T follicular helper cell (primary cell): ENCODE data around the gene GMDS.
"Not testable (repeated sequence)": the region's sequence is repeated elsewhere in the genome, so short reads cannot be mapped to it uniquely, and the experiment has no call there.

Experiments
- DNase-seq: peaks from one replicate; pipeline ENCODE4 v3.0.0-alpha.2; 2020; ENCODE audit warnings: low read depth

The GMDS gene

DNA sequence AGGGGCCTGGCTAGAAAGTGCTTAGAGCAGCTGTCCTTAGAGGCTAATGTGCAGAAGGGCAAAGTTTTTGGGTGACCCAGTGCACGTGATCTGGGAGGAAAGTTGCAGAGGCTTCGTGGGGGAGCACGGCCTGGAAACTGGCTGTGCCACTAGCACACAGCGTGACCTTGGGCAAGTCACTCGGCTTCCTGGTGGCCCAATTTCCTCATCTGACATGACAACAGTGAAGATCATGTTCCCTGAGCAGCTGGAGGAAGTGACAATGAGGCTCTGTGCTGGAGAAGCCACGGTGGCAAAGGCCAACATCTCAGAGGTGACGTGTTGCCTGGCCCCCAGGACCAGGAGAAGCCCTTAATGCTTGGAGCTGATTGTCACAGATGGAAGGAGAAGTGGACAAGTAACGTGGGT is 536.2 kb downstream of the GMDS start:
- DNase-seq: no peak

DNA sequence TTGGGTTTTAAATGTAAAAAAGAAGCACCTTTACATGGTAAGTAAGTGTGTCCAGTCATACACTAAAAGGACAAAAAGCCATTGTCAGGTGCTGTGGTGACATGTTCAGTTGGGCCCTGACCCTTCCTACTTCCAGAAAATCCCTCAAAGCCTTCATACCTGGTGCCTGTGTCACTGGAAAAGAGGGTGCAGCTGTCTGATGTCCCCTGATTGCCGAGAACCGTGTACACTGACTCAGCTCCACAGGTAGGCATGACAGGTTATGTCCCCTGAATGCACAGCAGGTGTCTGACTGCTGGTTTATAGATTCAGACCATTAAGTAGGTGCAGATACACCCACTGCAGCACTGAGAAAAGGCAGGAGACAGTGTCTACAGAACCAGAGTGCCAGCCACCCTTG is 536.6 kb downstream of the GMDS start:
- no peak for DNase-seq

GRCh38 chr6:1708122-1708521 is 537.3 kb downstream of the GMDS start:
- no peak for DNase-seq

- no peak for DNase-seq
Observed at GRCh38 chr6:1705630-1706029, 539.8 kb downstream of the GMDS start.

GRCh38 chr6:1705183-1705582 is 540.2 kb downstream of the GMDS start:
- DNase-seq: no peak

DNA sequence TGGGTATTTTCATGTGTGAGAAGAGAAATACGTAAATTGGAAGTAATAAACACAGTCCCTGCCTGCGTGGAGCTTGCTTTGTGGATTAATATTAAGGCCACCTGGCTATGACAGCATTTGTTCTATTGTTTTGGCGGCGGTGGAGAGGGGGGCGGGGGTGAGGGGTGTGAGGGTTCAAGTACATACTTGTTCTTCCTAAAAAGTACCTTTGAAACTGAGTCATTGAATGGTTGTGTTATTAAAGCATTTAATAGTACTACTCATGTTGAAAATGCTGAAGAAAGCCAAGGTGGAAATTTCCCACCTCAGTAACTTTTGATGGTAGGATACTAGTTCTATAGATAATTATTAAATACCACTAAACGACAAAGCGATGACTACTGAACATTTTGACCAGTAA is 540.7 kb downstream of the GMDS start:
- DNase-seq: no peak

DNA sequence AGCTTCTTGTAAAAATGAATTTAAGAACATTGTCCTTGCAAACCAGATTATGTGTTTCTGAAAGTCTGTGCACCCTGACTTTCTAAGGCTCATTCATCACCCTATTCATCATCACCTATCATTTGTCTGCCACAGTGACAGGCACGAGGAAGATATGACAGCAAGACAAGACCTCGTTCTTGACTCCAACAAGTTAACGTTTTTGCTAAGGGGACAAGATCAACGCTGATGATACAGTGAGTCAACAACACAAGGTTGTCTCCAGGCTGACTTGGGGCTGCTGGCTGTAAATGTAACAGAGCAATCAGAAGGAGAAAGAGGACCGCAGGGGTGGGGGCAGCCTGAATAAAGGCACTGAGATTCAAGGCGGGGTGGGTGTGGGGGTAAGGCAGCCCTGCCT is 541.5 kb downstream of the GMDS start:
- no peak for DNase-seq

DNA sequence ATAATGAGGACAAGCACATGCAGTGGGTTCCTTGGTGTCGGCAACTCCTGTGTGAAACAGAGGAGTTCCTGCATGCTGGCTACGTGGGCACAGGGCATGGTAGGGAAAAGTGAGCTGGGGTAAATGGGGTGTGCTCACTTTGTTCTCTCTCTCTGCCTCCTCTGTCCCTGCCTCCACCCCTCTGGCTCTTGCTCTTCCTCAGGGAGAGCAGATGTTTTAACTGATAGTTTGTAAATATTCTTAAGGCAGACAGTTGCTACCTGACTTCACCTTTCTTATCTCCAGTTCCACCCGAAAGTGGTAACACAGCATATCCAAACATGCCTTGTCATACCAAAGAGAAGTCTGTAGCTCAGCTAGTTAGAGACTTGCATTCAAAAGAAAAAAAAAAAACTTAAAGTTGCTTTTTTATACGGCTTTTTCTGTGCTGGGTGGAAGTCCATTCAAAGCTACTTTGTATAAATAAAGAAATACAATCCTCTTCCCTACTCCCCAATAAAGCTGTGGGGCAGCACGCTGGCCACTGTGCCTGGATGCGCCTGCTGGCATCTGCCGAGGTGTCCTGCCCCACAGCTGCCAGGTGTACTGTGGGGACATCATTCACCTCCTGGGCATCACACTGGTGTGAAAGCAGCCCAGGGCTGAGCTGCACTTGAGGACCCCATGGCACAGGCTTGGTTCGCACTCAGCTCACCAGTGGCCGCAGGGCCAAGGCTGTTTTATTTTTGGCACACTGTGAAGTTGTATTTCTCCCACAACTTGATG is 542.1 kb downstream of the GMDS start:
- no peak for DNase-seq

DNA sequence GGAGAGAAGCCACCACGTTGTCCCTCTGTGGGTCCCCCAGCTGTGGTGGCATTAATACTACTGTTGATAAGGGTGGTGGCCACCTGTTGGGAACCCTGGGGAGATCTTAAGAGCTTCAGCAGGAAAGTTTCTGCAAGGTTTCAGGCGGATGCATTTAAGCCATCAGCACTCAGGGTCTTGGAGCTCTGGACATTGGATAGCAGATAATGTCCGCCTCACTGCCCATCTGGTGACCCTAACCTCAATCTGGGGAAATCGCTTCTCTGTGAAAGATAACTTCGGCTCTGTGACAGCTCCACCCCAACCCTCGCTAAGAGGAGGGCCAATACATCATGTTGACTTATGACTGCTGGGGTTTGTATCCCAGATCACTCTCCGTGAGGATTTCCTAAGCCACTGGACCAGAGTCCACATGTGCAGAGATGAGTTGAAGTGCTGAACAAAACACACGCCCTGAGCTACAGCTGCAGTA is 542.8 kb downstream of the GMDS start:
- DNase-seq: no peak

GRCh38 chr6:1701668-1702353 is 543.6 kb downstream of the GMDS start:
- DNase-seq: no peak

DNA sequence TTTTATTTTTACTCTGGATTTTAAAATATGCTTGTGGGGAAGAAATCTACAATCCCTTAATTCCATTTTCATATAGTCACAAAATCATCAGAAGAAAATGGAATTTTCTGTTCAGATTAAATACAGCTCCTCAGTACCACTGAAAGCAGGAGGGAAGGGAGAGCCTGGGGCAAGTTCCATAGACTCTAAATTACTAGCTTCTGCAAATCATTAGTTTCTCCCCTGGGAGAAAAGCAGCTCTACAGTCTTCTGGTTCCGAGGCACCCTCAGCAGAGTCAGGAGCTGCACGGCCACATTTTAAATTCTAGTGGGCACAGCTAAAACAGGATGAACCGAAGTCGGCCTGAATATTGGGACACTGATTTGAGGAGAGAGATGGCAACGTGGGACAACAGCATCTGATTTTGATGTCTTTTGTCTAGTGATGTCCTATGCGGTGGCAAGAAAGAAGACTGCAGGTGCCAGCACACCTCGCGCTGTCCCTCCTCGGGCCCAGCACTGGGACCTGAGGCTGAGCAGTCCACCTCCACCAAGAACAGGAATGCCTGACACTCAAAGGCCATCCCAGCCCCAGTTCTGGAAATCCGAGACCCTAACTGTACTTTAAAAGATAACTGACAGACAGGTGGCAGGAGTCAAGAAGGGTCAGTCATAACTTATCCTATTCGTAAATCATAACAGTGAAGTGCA is 545.0 kb downstream of the GMDS start:
- DNase-seq: no peak

GRCh38 chr6:1698527-1698926 is 546.9 kb downstream of the GMDS start:
- no peak for DNase-seq

DNA sequence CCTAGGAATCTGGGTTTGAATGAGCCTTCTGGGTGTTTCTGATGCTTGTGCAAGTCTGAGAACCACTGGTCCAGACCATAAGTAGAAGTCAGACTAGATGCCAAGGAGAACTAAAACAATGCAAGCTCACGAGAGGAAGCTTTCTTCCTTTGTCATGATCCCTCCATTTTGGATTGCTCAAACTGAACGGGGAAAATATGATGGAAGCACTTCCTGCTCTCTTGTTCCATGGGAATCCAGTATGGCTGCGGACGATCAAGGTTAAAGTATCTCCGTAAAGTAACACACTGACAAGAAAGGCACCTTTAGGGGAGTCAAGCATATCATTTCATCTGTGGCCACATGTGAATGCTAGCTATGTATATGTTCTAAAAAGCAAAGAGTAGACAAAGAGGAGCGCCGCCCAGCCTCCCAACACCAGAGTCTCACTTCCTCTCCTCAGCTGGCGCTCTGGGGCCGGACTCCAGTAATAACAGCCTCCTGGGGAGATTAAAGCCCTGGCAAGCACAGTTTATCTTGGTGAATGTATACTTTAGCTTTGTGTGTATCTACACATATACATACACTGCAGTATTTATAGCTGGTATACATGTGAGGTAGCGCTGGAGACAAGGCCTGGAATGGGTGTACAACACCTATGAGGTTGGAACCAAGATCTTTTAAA is 547.6 kb downstream of the GMDS start:
- no peak for DNase-seq

DNA sequence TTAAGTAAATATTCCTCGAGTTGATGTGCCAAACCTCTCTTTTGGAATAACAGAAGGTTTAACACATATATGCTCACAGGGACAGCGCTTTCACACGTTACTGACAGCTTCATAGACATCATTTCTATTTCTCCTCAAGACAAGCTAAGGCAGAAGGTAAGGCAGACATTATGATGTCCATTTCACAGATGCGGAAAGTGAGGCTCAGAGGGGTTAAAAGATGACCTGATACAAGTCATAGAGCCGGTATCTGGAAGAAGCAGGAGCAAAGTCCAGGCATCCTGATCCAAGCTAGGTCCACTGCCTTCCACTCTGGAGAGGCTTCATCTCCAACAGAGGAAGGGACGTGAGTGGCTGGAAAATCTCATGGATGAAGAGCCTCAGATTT is 548.9 kb downstream of the GMDS start:
- DNase-seq: no peak

DNA sequence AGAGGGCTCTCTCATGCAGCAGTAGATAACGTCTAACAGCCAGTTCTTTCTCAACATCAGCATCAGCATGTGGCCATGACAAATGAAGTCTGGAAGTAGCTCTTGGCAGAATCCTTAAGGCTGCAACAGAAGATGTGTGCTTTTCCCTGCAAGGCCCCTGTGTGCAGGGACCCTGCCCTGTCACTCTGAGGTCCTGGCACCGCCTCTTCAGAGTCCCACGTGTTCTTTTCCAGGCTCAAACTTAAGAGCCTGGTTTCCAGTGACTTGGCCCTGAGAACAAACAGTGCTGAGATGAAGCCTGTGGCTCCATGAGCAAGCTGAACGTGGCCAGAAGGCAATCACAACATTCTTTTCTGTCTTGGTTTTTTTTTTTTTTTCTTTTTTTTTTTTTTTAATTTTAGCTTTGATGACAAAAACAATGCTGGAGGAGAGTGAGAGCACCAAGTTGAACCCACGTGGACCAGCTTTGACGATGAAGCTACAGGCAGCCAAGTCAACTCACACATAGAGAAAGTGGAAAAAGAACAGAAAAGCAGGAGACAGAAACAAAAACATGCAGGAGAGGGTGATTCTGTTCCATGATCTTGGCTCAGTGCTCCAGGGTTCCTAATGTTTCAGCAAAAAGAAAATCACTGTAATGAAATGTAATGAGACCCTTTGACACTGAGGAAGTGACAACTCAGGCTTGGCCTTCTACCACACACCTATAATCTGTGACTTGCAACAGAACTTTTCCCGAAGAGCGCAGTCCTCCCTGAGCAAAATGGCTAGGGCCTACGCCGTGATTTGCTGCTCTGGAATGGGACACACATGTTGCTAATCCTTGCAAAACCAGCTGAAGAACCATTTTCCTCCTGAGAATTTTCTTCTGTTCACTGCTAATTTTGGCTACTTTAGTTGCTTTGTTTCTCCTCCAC is 549.6 kb downstream of the GMDS start:
- no peak for DNase-seq

GRCh38 chr6:1691828-1692227 is 553.6 kb downstream of the GMDS start:
- not testable (repeated sequence) for DNase-seq

GRCh38 chr6:1690656-1691055 is 554.7 kb downstream of the GMDS start:
- DNase-seq: not testable (repeated sequence)

DNA sequence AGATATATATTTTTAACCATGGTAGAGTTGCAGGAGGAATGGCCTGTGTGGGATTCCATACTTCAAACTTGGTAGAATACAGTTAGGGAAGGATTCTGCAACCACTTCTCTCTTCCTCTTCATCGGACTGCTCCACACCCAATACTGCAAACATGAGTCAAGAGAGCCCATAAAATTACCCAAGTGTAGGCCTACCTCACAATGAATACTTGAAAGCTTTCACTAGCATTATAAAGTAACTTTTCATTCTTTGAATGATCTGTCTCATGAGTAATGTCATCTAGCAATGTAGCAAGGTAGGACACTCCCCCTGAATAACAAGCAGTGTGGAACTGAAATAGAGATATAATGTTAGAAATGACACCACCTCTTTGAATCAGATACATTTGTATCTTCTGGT is 556.3 kb downstream of the GMDS start:
- DNase-seq: no peak

GRCh38 chr6:1688396-1688795 is 557.0 kb downstream of the GMDS start:
- no peak for DNase-seq

DNA sequence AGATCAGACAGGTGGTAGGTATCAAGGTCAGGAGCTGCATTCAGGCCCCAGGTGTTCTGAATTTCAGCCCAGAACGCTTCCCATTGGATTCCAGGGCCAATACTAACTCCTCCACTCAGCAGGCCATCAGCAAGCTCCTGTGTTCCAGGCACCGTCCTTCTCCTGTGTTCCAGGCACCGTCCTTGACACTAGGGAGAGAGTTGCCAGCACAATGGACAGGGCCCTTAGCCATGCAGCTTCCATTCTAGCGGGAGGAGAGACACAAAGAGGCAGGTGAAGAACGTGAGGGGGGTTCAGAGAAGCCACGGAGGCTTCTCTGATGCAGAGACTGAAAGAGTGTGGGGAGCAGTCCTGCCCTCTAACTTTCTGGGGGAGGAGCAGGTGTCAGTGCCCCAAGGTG is 558.0 kb downstream of the GMDS start:
- no peak for DNase-seq
